Activated CD8-positive, alpha-beta memory T cell treated with anti-CD3 and anti-CD28 coated beads, Interleukin-2, amount 50 U/mL, for 1 hour (primary cell): Measurements from ENCODE around the gene TRMT44.
"Not testable (repeated sequence)": the region's sequence is repeated elsewhere in the genome, so short reads cannot be mapped to it uniquely, and the experiment has no call there.

Experiments
- DNase-seq: peaks from one replicate; pipeline ENCODE4 v3.0.0-alpha.2; 2020; ENCODE audit errors: extremely low read depth

Gene TRMT44

DNA sequence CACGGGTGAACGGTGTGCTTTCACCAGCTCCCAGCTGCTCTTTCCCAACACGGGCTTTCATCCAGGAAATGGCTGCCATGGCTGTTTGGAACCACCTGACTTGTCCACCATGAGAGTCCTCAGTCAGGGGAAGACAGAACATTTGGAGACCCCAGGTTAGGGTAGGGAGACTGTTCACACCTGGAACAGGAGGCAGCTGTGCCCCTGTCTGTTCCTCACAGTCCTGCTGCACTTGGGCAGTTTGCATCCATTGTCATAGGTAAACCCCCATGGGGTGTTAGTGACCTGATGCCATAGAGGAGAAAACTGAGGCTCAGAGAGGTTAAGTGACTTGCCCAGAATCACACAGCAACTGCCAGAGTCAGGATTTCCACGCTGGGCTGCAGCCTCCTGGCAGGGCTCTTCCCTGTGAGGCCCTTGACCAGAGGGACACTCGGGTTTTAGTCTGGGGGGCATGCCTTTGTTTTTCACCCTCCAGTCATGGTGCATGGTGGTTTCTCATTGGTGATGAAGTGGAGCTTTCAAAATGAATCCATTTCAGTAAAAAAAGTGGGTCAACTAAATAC lies 54.5 kb downstream of the TRMT44 start:
- DNase-seq = no peak

GRCh38 chr4:8495803-8496202 lies 55.2 kb downstream of the TRMT44 start:
- no peak for DNase-seq

GRCh38 chr4:8497762-8498161 lies 57.2 kb downstream of the TRMT44 start:
- DNase-seq = no peak

- no peak for DNase-seq
These were observed 60.4 kb downstream of the TRMT44 start for GRCh38 chr4:8500966-8501365.

GRCh38 chr4:8501781-8502180 lies 61.2 kb downstream of the TRMT44 start:
- no peak for DNase-seq

DNA sequence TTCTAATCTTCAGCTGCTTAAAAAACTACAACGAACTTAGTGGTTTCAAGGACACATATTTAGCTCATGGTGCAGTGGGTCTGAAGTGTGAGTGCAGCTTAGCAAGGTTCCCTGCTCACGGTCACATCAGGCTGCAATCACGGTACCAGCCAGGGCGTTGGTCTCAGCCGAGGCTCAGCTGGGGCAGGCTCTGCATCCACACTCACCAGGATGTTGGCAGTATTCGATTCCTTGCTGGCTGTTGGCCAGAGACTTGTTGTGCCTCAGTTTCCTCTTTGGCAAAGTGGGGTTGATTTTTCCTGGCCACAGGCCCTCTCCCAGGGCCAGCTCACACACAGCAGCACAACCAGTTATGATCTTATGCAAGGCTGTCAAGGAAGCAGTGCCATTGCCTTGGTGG lies 61.8 kb downstream of the TRMT44 start:
- DNase-seq = no peak

DNA sequence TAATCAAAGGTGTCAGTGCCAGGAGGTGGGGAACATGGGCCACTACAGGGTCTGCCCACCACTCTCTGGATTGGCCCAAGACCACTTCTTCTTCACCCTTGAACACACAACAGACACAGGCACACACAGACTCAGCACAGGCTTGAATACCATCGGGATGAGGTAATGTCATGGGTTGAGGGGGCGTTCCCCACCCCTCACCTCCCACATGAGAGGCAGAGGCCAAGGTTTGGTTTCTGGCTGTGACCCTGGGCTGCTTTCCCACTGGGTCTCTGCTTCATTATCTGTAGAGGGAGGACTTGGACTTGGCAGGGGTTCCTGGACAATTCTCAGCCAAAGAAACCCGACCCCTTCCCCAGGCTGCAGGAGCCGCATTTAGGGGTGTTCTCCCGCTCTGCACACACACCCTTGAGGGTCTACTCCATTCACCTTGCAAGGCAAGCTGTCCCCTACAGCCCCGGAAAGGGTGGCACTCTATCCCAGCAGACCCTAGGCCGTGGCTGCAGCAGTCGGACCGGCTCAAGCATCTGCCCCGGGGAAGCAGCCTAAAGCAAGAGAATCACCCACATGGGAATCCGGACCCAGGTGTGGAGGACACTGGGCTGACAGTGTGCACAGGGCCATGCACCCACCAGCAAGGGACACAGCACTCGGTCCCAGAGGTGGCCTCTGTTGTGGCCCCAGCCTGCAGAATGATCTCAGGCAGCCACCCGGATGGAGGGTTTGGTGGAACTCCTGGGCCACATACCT lies 62.4 kb downstream of the TRMT44 start:
- DNase-seq = no peak

DNA sequence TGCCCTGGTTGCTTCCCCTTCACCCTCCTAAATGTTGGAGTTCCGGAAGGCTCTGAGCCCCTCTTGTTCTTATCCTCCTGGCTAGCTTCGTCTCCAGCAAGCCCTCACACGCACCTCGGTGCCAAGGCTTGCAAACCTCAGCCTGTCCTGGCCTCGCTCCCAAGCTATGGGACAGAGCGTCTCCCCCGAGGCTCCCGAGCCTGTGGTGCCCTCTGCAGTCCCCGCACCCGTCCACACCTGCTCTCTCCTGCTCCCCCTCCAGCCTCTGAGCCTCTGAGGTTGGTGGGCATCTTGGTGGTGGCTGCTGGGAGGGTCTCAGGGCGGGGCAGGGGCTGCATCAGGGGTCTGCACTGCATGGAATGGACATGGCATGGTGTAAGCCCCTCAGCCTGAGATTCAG lies 63.2 kb downstream of the TRMT44 start:
- DNase-seq = no peak

- no peak for DNase-seq
These were observed 63.9 kb downstream of the TRMT44 start for GRCh38 chr4:8504279-8505007.

DNA sequence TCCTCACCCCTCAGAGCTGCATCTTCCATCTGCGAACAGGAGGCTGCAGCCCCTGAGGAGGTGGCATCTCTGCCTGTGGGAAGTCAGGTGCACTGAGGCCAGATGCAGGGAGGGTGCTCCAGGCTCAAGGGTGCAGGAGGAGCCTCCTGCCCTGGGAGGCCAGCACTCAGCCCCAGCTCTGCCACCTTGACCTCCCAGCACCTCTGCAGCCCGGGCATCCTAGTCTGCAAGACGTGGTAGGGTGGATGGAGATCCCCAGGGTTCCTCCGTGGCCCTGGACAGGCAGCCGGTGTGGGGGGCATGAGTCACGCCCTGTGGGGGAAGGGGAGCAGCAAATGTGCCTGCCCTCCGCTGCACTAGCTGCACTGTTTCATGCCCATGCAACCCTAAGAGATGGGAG lies 64.7 kb downstream of the TRMT44 start:
- DNase-seq = no peak

GRCh38 chr4:8506006-8506372 lies 65.4 kb downstream of the TRMT44 start:
- no peak for DNase-seq

- DNase-seq = no peak
These were observed 66.0 kb downstream of the TRMT44 start for GRCh38 chr4:8506373-8507195.

DNA sequence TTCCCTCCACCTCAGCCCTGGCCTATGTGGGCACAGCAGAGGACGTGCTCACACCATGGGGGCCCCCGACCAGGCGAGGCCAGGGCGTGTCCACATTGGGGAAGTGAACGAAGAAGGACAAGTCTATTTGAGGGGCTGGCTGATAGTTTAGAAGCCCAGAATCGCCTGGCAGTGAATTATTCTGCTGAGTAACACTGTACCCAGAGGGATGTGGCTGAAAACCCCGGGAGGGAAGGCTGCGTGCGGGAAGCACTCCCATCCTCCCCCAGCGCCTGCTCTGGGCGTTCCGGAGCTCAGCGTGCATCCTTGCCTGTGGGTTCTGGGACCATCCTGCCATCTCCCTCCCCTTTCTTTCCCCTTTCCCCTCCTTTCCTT lies 66.6 kb downstream of the TRMT44 start:
- DNase-seq = no peak

GRCh38 chr4:8507624-8508023 lies 67.0 kb downstream of the TRMT44 start:
- no peak for DNase-seq

GRCh38 chr4:8508266-8508665 lies 67.7 kb downstream of the TRMT44 start:
- no peak for DNase-seq

- DNase-seq = no peak
These were observed 68.2 kb downstream of the TRMT44 start for GRCh38 chr4:8508740-8509139.

DNA sequence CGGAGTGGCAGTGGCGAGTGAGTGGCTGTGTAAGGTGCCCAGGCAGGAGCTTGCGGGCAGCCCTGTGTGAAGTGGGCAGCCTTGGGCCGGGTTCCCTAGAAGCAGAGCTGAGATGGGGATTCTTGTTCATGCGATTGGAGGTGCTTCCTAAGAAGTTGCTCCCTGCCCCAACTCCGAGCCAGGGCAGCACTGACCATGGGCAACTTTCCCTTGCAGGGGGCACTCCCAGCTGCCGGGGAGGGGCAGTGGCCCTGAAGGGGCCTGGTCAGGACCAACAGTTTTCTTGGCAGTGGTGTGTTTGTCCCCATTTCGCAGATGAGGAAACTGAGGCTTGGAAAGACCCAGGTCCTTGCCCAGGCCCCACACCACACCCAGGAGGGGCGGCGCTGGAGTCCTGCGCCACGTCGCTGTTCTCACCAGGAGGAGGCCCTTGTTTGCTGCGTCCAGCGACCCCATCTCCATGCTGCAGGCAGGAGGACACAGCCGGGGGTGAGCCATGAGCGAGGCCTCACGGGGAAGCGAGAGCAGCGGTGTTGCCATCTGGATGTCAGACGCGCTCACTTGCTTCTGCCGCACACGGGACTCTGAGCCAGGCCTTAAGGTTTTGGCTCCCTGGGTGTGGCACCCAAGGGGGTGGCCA lies 68.9 kb downstream of the TRMT44 start:
- DNase-seq = no peak

- no peak for DNase-seq
These were observed 69.6 kb downstream of the TRMT44 start for GRCh38 chr4:8510191-8510590.

GRCh38 chr4:8510611-8511285 lies 70.2 kb downstream of the TRMT44 start:
- no peak for DNase-seq

- DNase-seq = no peak
These were observed 71.9 kb downstream of the TRMT44 start for GRCh38 chr4:8512510-8512909.

DNA sequence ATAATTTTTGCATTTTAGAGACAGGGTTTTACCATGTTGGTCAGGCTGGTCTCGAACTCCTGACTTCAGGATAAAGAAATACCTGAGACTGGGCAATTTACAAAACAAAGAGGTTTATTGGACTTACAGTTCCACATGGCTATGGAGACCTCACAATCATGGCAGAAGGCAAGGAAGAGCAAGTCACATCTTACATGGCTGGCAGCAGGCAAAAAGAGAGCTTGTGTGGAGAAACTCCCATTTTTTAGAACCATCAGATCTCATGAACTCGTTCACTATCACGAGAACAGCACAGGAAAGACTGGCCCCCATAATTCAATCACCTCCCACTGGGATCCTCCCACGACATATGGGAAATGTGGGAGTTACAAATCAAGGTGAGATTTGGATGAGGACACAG lies 72.5 kb downstream of the TRMT44 start:
- not testable (repeated sequence) for DNase-seq
